ENCODE measurements around the gene RNF112. TPM values are rescaled to one million over a fixed set of nuclear protein-coding genes. Genes with fewer than 3 reads are reported as not detected.
A peak's percentile ranks its signal among the peaks of the same experiment; 100 is the strongest.

The RNF112 gene
- total and polyA plus RNA-seq, 2 of the 13 experiments (the other 11 are each of a cell fraction or from before 2014, with no cell fraction given): 0.05 TPM; not detected in 1

DNA sequence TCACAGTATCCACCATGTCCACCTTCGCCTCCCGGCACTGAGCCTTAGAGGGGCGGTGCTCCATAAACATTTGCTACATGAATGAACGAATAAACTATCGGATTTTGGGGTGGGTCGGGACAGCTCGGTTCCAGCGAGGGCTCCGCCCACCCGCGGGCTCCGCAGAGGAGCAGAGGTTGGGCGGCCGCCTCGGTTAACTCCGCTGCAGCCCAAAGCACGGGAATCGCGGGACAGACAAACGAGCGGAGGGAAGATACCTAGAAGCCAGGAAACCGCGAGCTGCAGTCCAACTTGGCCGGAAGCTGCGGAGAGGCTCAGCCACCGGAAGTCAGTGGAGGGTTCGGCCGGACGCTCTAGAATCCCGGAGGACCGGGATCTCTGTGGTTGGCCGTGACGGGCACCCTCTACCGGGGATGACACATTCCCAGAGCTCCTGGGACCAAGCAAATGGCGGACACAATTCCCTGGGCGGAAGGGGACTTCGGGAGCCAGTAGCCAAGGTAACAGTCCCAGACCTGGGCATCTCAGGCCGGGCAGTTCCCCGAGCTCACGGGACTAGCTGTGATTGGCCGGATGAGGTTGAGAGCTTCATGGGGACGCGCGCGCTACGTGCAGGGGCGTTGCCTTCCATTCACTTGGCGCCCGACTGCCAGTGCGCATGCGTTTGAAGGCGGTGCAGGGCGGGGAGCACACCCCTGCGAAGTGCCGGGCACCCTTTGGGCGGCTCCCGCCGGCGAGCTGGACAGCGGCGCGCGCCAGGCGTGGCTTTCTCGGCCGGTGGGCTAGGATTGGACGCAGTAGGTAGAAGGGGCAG, 33.2 kb upstream of the RNF112 start (continued):
- TF ChIP-seq, protein P1, sequence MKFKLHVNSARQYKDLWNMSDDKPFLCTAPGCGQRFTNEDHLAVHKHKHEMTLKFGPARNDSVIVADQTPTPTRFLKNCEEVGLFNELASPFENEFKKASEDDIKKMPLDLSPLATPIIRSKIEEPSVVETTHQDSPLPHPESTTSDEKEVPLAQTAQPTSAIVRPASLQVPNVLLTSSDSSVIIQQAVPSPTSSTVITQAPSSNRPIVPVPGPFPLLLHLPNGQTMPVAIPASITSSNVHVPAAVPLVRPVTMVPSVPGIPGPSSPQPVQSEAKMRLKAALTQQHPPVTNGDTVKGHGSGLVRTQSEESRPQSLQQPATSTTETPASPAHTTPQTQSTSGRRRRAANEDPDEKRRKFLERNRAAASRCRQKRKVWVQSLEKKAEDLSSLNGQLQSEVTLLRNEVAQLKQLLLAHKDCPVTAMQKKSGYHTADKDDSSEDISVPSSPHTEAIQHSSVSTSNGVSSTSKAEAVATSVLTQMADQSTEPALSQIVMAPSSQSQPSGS (CRISPR knock-in tag; IDR thresholded peaks at IDR 0.05): peak; percentile 75; the same call in 1 of the 2 replicates
- TF ChIP-seq NFKBIZ (CRISPR knock-in tag; IDR thresholded peaks at IDR 0.05): no peak
- TF ChIP-seq, protein P2, sequence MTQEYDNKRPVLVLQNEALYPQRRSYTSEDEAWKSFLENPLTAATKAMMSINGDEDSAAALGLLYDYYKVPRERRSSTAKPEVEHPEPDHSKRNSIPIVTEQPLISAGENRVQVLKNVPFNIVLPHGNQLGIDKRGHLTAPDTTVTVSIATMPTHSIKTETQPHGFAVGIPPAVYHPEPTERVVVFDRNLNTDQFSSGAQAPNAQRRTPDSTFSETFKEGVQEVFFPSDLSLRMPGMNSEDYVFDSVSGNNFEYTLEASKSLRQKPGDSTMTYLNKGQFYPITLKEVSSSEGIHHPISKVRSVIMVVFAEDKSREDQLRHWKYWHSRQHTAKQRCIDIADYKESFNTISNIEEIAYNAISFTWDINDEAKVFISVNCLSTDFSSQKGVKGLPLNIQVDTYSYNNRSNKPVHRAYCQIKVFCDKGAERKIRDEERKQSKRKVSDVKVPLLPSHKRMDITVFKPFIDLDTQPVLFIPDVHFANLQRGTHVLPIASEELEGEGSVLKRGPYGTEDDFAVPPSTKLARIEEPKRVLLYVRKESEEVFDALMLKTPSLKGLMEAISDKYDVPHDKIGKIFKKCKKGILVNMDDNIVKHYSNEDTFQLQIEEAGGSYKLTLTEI (CRISPR knock-in tag; conservative IDR thresholded peaks at IDR 0.05): no peak
- TF ChIP-seq ZNF781 (CRISPR knock-in tag; IDR thresholded peaks at IDR 0.05; ENCODE audit: borderline replicate concordance, not compliant biosample characterization): no peak
- no peak for TF ChIP-seq ZKSCAN8 (CRISPR knock-in tag; IDR thresholded peaks at IDR 0.05; ENCODE audit: borderline replicate concordance)
- no peak for TF ChIP-seq ADNP (CRISPR knock-in tag; IDR thresholded peaks at IDR 0.05)
- TF ChIP-seq, protein P3, sequence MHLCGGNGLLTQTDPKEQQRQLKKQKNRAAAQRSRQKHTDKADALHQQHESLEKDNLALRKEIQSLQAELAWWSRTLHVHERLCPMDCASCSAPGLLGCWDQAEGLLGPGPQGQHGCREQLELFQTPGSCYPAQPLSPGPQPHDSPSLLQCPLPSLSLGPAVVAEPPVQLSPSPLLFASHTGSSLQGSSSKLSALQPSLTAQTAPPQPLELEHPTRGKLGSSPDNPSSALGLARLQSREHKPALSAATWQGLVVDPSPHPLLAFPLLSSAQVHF (CRISPR knock-in tag; IDR thresholded peaks at IDR 0.05): no peak
- TF ChIP-seq, protein P4, sequence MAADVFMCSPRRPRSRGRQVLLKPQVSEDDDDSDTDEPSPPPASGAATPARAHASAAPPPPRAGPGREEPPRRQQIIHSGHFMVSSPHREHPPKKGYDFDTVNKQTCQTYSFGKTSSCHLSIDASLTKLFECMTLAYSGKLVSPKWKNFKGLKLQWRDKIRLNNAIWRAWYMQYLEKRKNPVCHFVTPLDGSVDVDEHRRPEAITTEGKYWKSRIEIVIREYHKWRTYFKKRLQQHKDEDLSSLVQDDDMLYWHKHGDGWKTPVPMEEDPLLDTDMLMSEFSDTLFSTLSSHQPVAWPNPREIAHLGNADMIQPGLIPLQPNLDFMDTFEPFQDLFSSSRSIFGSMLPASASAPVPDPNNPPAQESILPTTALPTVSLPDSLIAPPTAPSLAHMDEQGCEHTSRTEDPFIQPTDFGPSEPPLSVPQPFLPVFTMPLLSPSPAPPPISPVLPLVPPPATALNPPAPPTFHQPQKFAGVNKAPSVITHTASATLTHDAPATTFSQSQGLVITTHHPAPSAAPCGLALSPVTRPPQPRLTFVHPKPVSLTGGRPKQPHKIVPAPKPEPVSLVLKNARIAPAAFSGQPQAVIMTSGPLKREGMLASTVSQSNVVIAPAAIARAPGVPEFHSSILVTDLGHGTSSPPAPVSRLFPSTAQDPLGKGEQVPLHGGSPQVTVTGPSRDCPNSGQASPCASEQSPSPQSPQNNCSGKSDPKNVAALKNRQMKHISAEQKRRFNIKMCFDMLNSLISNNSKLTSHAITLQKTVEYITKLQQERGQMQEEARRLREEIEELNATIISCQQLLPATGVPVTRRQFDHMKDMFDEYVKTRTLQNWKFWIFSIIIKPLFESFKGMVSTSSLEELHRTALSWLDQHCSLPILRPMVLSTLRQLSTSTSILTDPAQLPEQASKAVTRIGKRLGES (CRISPR knock-in tag; IDR thresholded peaks at IDR 0.05; ENCODE audit: borderline replicate concordance): no peak
- TF ChIP-seq, protein P5, sequence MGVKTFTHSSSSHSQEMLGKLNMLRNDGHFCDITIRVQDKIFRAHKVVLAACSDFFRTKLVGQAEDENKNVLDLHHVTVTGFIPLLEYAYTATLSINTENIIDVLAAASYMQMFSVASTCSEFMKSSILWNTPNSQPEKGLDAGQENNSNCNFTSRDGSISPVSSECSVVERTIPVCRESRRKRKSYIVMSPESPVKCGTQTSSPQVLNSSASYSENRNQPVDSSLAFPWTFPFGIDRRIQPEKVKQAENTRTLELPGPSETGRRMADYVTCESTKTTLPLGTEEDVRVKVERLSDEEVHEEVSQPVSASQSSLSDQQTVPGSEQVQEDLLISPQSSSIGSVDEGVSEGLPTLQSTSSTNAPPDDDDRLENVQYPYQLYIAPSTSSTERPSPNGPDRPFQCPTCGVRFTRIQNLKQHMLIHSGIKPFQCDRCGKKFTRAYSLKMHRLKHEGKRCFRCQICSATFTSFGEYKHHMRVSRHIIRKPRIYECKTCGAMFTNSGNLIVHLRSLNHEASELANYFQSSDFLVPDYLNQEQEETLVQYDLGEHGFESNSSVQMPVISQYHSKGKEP (CRISPR knock-in tag; IDR thresholded peaks at IDR 0.05): no peak; the same call in 1 of the 2 replicates
- no peak for TF ChIP-seq ZKSCAN5 (CRISPR knock-in tag; IDR thresholded peaks at IDR 0.05)
- peak; percentile 81 for TF ChIP-seq TBX2 (CRISPR knock-in tag; IDR thresholded peaks at IDR 0.05; ENCODE audit: borderline replicate concordance)
- TF ChIP-seq ZSCAN25 (CRISPR knock-in tag; IDR thresholded peaks at IDR 0.05): peak; percentile 89
- TF ChIP-seq HMG20A (CRISPR knock-in tag; IDR thresholded peaks at IDR 0.05; ENCODE audit: borderline replicate concordance): no peak
- peak; percentile 78 for TF ChIP-seq ZNF331 (CRISPR knock-in tag; IDR thresholded peaks at IDR 0.05)
- 0 out of 2 replicates have a peak, but pooled peaks have one; percentile 87 for TF ChIP-seq NFYC (CRISPR knock-in tag; IDR thresholded peaks at IDR 0.05)
- no peak for TF ChIP-seq ZNF746 (CRISPR knock-in tag; IDR thresholded peaks at IDR 0.05)
- TF ChIP-seq, protein P6, sequence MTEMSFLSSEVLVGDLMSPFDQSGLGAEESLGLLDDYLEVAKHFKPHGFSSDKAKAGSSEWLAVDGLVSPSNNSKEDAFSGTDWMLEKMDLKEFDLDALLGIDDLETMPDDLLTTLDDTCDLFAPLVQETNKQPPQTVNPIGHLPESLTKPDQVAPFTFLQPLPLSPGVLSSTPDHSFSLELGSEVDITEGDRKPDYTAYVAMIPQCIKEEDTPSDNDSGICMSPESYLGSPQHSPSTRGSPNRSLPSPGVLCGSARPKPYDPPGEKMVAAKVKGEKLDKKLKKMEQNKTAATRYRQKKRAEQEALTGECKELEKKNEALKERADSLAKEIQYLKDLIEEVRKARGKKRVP (CRISPR knock-in tag; IDR thresholded peaks at IDR 0.05): no peak
- TF ChIP-seq, protein P7, sequence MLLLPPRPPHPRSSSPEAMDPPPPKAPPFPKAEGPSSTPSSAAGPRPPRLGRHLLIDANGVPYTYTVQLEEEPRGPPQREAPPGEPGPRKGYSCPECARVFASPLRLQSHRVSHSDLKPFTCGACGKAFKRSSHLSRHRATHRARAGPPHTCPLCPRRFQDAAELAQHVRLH (CRISPR knock-in tag; IDR thresholded peaks at IDR 0.05; ENCODE audit: borderline replicate concordance, low read depth): peak; percentile 77
- TF ChIP-seq ZNF160 (CRISPR knock-in tag; IDR thresholded peaks at IDR 0.05): no peak

All from HepG2 (cell line).